Measurements from ENCODE around the gene PURB.

GRCh38 chr7:44911911-44912310 lies 26.6 kb upstream of the PURB start:
- TF ChIP-seq, protein P1, sequence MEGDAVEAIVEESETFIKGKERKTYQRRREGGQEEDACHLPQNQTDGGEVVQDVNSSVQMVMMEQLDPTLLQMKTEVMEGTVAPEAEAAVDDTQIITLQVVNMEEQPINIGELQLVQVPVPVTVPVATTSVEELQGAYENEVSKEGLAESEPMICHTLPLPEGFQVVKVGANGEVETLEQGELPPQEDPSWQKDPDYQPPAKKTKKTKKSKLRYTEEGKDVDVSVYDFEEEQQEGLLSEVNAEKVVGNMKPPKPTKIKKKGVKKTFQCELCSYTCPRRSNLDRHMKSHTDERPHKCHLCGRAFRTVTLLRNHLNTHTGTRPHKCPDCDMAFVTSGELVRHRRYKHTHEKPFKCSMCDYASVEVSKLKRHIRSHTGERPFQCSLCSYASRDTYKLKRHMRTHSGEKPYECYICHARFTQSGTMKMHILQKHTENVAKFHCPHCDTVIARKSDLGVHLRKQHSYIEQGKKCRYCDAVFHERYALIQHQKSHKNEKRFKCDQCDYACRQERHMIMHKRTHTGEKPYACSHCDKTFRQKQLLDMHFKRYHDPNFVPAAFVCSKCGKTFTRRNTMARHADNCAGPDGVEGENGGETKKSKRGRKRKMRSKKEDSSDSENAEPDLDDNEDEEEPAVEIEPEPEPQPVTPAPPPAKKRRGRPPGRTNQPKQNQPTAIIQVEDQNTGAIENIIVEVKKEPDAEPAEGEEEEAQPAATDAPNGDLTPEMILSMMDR (IDR thresholded peaks at IDR 0.05; ENCODE audit: insufficient read depth, low read length) = no peak
- no peak for TF ChIP-seq SPI1 (IDR thresholded peaks at IDR 0.05; ENCODE audit: borderline replicate concordance, low read depth)
- TF ChIP-seq POLR2AphosphoS5 (IDR thresholded peaks at IDR 0.05; ENCODE audit: low read depth) = no peak
- TF ChIP-seq, protein P2, sequence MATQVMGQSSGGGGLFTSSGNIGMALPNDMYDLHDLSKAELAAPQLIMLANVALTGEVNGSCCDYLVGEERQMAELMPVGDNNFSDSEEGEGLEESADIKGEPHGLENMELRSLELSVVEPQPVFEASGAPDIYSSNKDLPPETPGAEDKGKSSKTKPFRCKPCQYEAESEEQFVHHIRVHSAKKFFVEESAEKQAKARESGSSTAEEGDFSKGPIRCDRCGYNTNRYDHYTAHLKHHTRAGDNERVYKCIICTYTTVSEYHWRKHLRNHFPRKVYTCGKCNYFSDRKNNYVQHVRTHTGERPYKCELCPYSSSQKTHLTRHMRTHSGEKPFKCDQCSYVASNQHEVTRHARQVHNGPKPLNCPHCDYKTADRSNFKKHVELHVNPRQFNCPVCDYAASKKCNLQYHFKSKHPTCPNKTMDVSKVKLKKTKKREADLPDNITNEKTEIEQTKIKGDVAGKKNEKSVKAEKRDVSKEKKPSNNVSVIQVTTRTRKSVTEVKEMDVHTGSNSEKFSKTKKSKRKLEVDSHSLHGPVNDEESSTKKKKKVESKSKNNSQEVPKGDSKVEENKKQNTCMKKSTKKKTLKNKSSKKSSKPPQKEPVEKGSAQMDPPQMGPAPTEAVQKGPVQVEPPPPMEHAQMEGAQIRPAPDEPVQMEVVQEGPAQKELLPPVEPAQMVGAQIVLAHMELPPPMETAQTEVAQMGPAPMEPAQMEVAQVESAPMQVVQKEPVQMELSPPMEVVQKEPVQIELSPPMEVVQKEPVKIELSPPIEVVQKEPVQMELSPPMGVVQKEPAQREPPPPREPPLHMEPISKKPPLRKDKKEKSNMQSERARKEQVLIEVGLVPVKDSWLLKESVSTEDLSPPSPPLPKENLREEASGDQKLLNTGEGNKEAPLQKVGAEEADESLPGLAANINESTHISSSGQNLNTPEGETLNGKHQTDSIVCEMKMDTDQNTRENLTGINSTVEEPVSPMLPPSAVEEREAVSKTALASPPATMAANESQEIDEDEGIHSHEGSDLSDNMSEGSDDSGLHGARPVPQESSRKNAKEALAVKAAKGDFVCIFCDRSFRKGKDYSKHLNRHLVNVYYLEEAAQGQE (IDR thresholded peaks at IDR 0.05; ENCODE audit: insufficient replicate concordance, low read depth) = no peak

All from HL-60 (cell line).